ENCODE data around the gene C16orf78.

GRCh38 chr16:49407873-49408550 lies 34.4 kb downstream of the C16orf78 start:
- TF ChIP-seq, protein P1, sequence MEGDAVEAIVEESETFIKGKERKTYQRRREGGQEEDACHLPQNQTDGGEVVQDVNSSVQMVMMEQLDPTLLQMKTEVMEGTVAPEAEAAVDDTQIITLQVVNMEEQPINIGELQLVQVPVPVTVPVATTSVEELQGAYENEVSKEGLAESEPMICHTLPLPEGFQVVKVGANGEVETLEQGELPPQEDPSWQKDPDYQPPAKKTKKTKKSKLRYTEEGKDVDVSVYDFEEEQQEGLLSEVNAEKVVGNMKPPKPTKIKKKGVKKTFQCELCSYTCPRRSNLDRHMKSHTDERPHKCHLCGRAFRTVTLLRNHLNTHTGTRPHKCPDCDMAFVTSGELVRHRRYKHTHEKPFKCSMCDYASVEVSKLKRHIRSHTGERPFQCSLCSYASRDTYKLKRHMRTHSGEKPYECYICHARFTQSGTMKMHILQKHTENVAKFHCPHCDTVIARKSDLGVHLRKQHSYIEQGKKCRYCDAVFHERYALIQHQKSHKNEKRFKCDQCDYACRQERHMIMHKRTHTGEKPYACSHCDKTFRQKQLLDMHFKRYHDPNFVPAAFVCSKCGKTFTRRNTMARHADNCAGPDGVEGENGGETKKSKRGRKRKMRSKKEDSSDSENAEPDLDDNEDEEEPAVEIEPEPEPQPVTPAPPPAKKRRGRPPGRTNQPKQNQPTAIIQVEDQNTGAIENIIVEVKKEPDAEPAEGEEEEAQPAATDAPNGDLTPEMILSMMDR (IDR thresholded peaks at IDR 0.05) = peak; percentile 82 to 94 (median 88)
- TF ChIP-seq POLR2AphosphoS5 (IDR thresholded peaks at IDR 0.05) = no peak
- TF ChIP-seq POLR2A (IDR thresholded peaks at IDR 0.05) = no peak
- no peak for TF ChIP-seq EP300 (IDR thresholded peaks at IDR 0.05)

Measured in gastroesophageal sphincter (tissue), 3 donors.